ENCODE data around the gene EAF1.

Gene EAF1

GRCh38 chr3:15434756-15435155, 7.4 kb downstream of the EAF1 start:
- no peak for TF ChIP-seq CTCF (IDR thresholded peaks at IDR 0.05; ENCODE audit: low read depth, low read length, missing control alignments)
- H3K36me3 ChIP-seq (replicated peaks) = peaks cover 54% of the 10 kb centered on the region
- no peaks in the 10 kb centered on the region for H3K27me3 ChIP-seq (replicated peaks)
- in situ Hi-C loops (cut with HindIII; ENCODE audit: low pct_ligation_motif_present, low sequenced_read_pairs) = no loop called here
- H3K4me3 ChIP-seq (ENCODE audit: low read depth, low read length) = no peak overlapping the region
- DNase-seq = no peak
- H3K27ac ChIP-seq = no peak overlapping the region

- TF ChIP-seq CTCF (IDR thresholded peaks at IDR 0.05; ENCODE audit: low read depth, low read length, missing control alignments) = no peak
- H3K36me3 ChIP-seq (replicated peaks) = peaks cover 56% of the 10 kb centered on the region
- no peak overlapping the region for H3K4me3 ChIP-seq (ENCODE audit: low read depth, low read length)
- no peaks in the 10 kb centered on the region for H3K27me3 ChIP-seq (replicated peaks)
- no peak for DNase-seq
- in situ Hi-C loops (cut with HindIII; ENCODE audit: low pct_ligation_motif_present, low sequenced_read_pairs) = no loop called here
- H3K27ac ChIP-seq = no peak overlapping the region
Measured at GRCh38 chr3:15436246-15436645, 8.8 kb downstream of the EAF1 start.

- Histone ChIP-seq H3K36me3 (replicated peaks) (peaks cover 49% of the 10 kb centered on the region), H3K27ac (no peak overlapping the region), H3K4me3 (ENCODE audit: low read depth, low read length) (no peak overlapping the region), H3K27me3 (replicated peaks) (no peaks in the 10 kb centered on the region)
- in situ Hi-C loops (cut with HindIII; ENCODE audit: low pct_ligation_motif_present, low sequenced_read_pairs) = no loop called here
- DNase-seq = no peak
- TF ChIP-seq CTCF (IDR thresholded peaks at IDR 0.05; ENCODE audit: low read depth, low read length, missing control alignments) = no peak
Measured at GRCh38 chr3:15438983-15439382, 11.6 kb downstream of the EAF1 start.

GRCh38 chr3:15439476-15439875, 12.1 kb downstream of the EAF1 start:
- H3K27ac ChIP-seq = no peak overlapping the region
- H3K4me3 ChIP-seq (ENCODE audit: low read depth, low read length) = no peak overlapping the region
- in situ Hi-C loops (cut with HindIII; ENCODE audit: low pct_ligation_motif_present, low sequenced_read_pairs) = no loop called here
- H3K27me3 ChIP-seq (replicated peaks) = no peaks in the 10 kb centered on the region
- TF ChIP-seq CTCF (IDR thresholded peaks at IDR 0.05; ENCODE audit: low read depth, low read length, missing control alignments) = no peak
- no peak for DNase-seq
- peaks cover 45% of the 10 kb centered on the region for H3K36me3 ChIP-seq (replicated peaks)

GRCh38 chr3:15440891-15441290, 13.5 kb downstream of the EAF1 start:
- Histone ChIP-seq H3K36me3 (replicated peaks) (peaks cover 33% of the 10 kb centered on the region), H3K4me3 (ENCODE audit: low read depth, low read length) (no peak overlapping the region), H3K27me3 (replicated peaks) (no peaks in the 10 kb centered on the region), H3K27ac (no peak overlapping the region)
- in situ Hi-C loops (cut with HindIII; ENCODE audit: low pct_ligation_motif_present, low sequenced_read_pairs) = no loop called here
- peak; percentile 9 for DNase-seq
- no peak for TF ChIP-seq CTCF (IDR thresholded peaks at IDR 0.05; ENCODE audit: low read depth, low read length, missing control alignments)

- H3K36me3 ChIP-seq (replicated peaks) = peaks cover 18% of the 10 kb centered on the region
- no peak overlapping the region for H3K27ac ChIP-seq
- in situ Hi-C loops (cut with HindIII; ENCODE audit: low pct_ligation_motif_present, low sequenced_read_pairs) = no loop called here
- DNase-seq = peak; percentile 11
- no peak overlapping the region for H3K4me3 ChIP-seq (ENCODE audit: low read depth, low read length)
- no peaks in the 10 kb centered on the region for H3K27me3 ChIP-seq (replicated peaks)
- TF ChIP-seq CTCF (IDR thresholded peaks at IDR 0.05; ENCODE audit: low read depth, low read length, missing control alignments) = no peak
Measured at GRCh38 chr3:15443826-15444524, 16.6 kb downstream of the EAF1 start.
